WTC11 (cell line): ENCODE measurements around the gene NTF3. TPM values are rescaled to one million over a fixed set of nuclear protein-coding genes. Genes with fewer than 3 reads are reported as not detected.

ENCODE experiments used
- ATAC-seq: fragments of 200-7000 bp; cut with Tn5 transposase; 2 replicates; pipeline ENCODE4 v1.10.0; 2021; ENCODE audit warnings: mild to moderate bottlenecking, moderate library complexity
- CTCF ChIA-PET: fragments of 300-600 bp; sonication (Branson Sonifier 250); formaldehyde crosslinking; loops from one replicate; lab custom pipeline; 2021; ENCODE audit warnings: antibody characterized with exemption; lab: Charles Lee
- POLR2A ChIA-PET: fragments of 350-600 bp; sonication (Branson Sonifier 250); formaldehyde crosslinking; loops from one replicate; lab custom pipeline; 2021; ENCODE audit warnings: antibody characterized with exemption; lab: Charles Lee
- DNase-seq: peaks from one replicate; pipeline ENCODE4 v3.0.0; 2021; ENCODE audit warnings: low spot score
- H3K27ac Mint-ChIP-seq: 2 replicates; pipeline ENCODE4 v1.8.0; 2021; ENCODE audit warnings: mixed read lengths
- H3K27me3 Mint-ChIP-seq: 2 replicates; pipeline ENCODE4 v1.8.0; 2021; ENCODE audit warnings: low read depth, mild to moderate bottlenecking, moderate library complexity, mixed read lengths
- H3K36me3 Mint-ChIP-seq: 2 replicates; pipeline ENCODE4 v1.8.0; 2021; ENCODE audit warnings: mixed read lengths
- H3K4me1 Mint-ChIP-seq: 2 replicates; pipeline ENCODE4 v1.8.0; 2022; ENCODE audit warnings: mixed read lengths
- H3K4me3 Mint-ChIP-seq: 2 replicates; pipeline ENCODE4 v1.8.0; 2021; ENCODE audit warnings: mild to moderate bottlenecking, moderate library complexity, mixed read lengths
- H3K9me3 Mint-ChIP-seq: 2 replicates; pipeline ENCODE4 v1.8.0; 2021; ENCODE audit warnings: mixed read lengths
- CREB1 ChIP-seq: sonication (generic); formaldehyde crosslinking; IDR thresholded peaks from 2 replicates; pipeline ENCODE4 v1.8.0; 2023; ENCODE audit warnings: mild to moderate bottlenecking, missing genetic modification reagents
- ESRRA ChIP-seq: sonication (generic); formaldehyde crosslinking; IDR thresholded peaks from 2 replicates; pipeline ENCODE4 v1.8.1; 2022; ENCODE audit warnings: mild to moderate bottlenecking, missing genetic modification reagents, borderline replicate concordance
- ETV6 ChIP-seq: sonication (generic); formaldehyde crosslinking; IDR thresholded peaks from 2 replicates; pipeline ENCODE4 v1.8.1; 2022; ENCODE audit warnings: mild to moderate bottlenecking, missing genetic modification reagents
- FOXJ3 ChIP-seq: sonication (generic); formaldehyde crosslinking; IDR thresholded peaks from 2 replicates; pipeline ENCODE4 v1.9.0; 2021; ENCODE audit warnings: missing genetic modification reagents, mild to moderate bottlenecking, borderline replicate concordance
- HMGA2 ChIP-seq: fragments of 250-450 bp; sonication (Bioruptor Pico); IDR thresholded peaks from 2 replicates; pipeline ENCODE4 v1.4.0; 2021; ENCODE audit warnings: mild to moderate bottlenecking, moderate library complexity
- JAZF1 ChIP-seq: fragments of 250-450 bp; sonication (Bioruptor Pico); IDR thresholded peaks from 2 replicates; pipeline ENCODE4 v1.9.0; 2021; ENCODE audit warnings: moderate library complexity, mild to moderate bottlenecking, inconsistent platforms
- MXD4 ChIP-seq: fragments of 250-450 bp; sonication (Bioruptor Pico); IDR thresholded peaks from 2 replicates; pipeline ENCODE4 v1.8.0; 2021; ENCODE audit warnings: mild to moderate bottlenecking, moderate library complexity, borderline replicate concordance
- MYBL2 ChIP-seq: sonication (generic); formaldehyde crosslinking; IDR thresholded peaks from 2 replicates; pipeline ENCODE4 v1.8.1; 2023; ENCODE audit warnings: mild to moderate bottlenecking, moderate library complexity, missing genetic modification reagents
- NR1H2 ChIP-seq: sonication (generic); formaldehyde crosslinking; IDR thresholded peaks from 2 replicates; pipeline ENCODE4 v1.9.0; 2021; ENCODE audit warnings: mild to moderate bottlenecking, moderate library complexity, missing genetic modification reagents
- PRRX2 ChIP-seq: fragments of 250-450 bp; sonication (Bioruptor Pico); IDR thresholded peaks from 2 replicates; pipeline ENCODE4 v1.8.0; 2021; ENCODE audit warnings: mild to moderate bottlenecking
- TEAD1 ChIP-seq: sonication (generic); formaldehyde crosslinking; IDR thresholded peaks from 2 replicates; pipeline ENCODE4 v1.8.0; 2022; ENCODE audit warnings: mild to moderate bottlenecking, missing genetic modification reagents
- TP53 ChIP-seq: sonication (generic); formaldehyde crosslinking; IDR thresholded peaks from 2 replicates; pipeline ENCODE4 v1.8.1; 2023; ENCODE audit warnings: mild to moderate bottlenecking, missing genetic modification reagents
- ZNF138 ChIP-seq: sonication (generic); formaldehyde crosslinking; conservative IDR thresholded peaks from 2 replicates; pipeline ENCODE4 v1.8.1; 2022; ENCODE audit warnings: mild to moderate bottlenecking, moderate library complexity, missing genetic modification reagents
- ZNF232 ChIP-seq: sonication (generic); formaldehyde crosslinking; IDR thresholded peaks from 2 replicates; pipeline ENCODE4 v1.8.0; 2022; ENCODE audit warnings: mild to moderate bottlenecking, missing genetic modification reagents
- ZNF263 ChIP-seq: sonication (generic); formaldehyde crosslinking; IDR thresholded peaks from 2 replicates; pipeline ENCODE4 v1.8.1; 2022; ENCODE audit warnings: low read depth, mild to moderate bottlenecking, moderate library complexity, missing genetic modification reagents
- ZNF416 ChIP-seq: fragments of 250-450 bp; sonication (Bioruptor Pico); IDR thresholded peaks from 2 replicates; pipeline ENCODE4 v1.9.0; 2021; ENCODE audit warnings: mild to moderate bottlenecking, inconsistent platforms
- ZNF671 ChIP-seq: fragments of 250-450 bp; sonication (Bioruptor Pico); IDR thresholded peaks from 2 replicates; pipeline ENCODE4 v1.8.0; 2021; ENCODE audit warnings: mild to moderate bottlenecking
- total RNA-seq: library from RNA; stranded (reverse); gene quantifications from 3 replicates; pipeline ENCODE4 v1.2.3, GENCODE V29; 2021
- TF ChIP-seq, protein P1 (sequence below): fragments of 250-450 bp; sonication (Bioruptor Pico); IDR thresholded peaks from 2 replicates; pipeline ENCODE4 v2.1.2; 2022; ENCODE audit warnings: mild to moderate bottlenecking, moderate library complexity
- TF ChIP-seq, protein P2 (sequence below): sonication (generic); formaldehyde crosslinking; IDR thresholded peaks from 2 replicates; pipeline ENCODE4 v1.8.0; 2023; ENCODE audit warnings: missing genetic modification reagents
- TF ChIP-seq, protein P3 (sequence below): sonication (generic); formaldehyde crosslinking; IDR thresholded peaks from 2 replicates; pipeline ENCODE4 v1.8.1; 2023; ENCODE audit warnings: mild to moderate bottlenecking, missing genetic modification reagents
- TF ChIP-seq, protein P4 (sequence below): fragments of 250-450 bp; sonication (Bioruptor Pico); IDR thresholded peaks from 2 replicates; pipeline ENCODE4 v1.9.0; 2021; ENCODE audit warnings: mild to moderate bottlenecking, borderline replicate concordance
- TF ChIP-seq, protein P5 (sequence below): fragments of 250-450 bp; sonication (Bioruptor Pico); IDR thresholded peaks from 2 replicates; pipeline ENCODE4 v1.9.0; 2021; ENCODE audit warnings: moderate library complexity, mild to moderate bottlenecking, inconsistent platforms, borderline replicate concordance
- TF ChIP-seq, protein P6 (sequence below): sonication (generic); formaldehyde crosslinking; conservative IDR thresholded peaks from 2 replicates; pipeline ENCODE4 v1.8.1; 2023; ENCODE audit warnings: mild to moderate bottlenecking, low read depth, missing genetic modification reagents, moderate library complexity

Gene NTF3
- total RNA-seq, 1 experiment from 2014 or later, result 1.3 TPM

DNA sequence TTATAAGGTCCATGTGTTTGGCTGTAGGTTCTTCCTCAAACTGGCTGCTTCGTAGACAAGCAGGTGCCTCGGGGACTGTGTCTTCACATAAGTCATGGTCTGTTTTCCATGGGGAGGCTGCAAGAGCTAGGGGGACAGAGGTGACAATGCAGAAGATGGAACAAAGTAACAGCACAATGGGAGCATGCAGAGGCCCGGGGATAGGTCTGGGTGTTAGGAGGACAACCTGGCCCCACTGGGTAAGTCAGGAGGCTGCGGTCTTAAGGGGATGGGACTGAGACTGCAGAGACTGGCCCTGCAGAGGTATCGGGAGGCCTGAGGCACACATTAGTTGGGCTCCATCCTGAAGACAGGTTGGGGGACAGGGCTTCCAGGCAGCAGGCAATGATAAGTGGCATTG is 88.9 kb downstream of the NTF3 start:
- Mint-ChIP-seq H3K36me3 (no peaks in the 10 kb centered on the region), H3K4me1 (peaks cover 23% of the 10 kb centered on the region), H3K27ac (no peak overlapping the region), H3K9me3 (no peaks in the 10 kb centered on the region), H3K4me3 (no peak overlapping the region), H3K27me3 (no peaks in the 10 kb centered on the region; the same call in 1 of the 2 replicates)
- POLR2A ChIA-PET, result no interaction called here
- no peak for ATAC-seq
- TF ChIP-seq NR1H2 (CRISPR knock-in tag) (no peak), TP53 (CRISPR knock-in tag) (no peak), TEAD1 (CRISPR knock-in tag) (no peak), JAZF1 (CRISPR knock-in tag) (no peak), FOXJ3 (no peak), HMGA2 (CRISPR knock-in tag) (no peak), MYBL2 (CRISPR knock-in tag) (no peak), MXD4 (CRISPR knock-in tag) (no peak), ZNF263 (CRISPR knock-in tag) (no peak), ZNF138 (CRISPR knock-in tag) (no peak), ZNF671 (no peak), ZNF232 (CRISPR knock-in tag) (no peak)
- TF ChIP-seq, protein P1, sequence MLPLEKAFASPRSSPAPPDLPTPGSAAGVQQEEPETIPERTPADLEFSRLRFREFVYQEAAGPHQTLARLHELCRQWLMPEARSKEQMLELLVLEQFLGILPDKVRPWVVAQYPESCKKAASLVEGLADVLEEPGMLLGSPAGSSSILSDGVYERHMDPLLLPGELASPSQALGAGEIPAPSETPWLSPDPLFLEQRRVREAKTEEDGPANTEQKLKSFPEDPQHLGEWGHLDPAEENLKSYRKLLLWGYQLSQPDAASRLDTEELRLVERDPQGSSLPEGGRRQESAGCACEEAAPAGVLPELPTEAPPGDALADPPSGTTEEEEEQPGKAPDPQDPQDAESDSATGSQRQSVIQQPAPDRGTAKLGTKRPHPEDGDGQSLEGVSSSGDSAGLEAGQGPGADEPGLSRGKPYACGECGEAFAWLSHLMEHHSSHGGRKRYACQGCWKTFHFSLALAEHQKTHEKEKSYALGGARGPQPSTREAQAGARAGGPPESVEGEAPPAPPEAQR, result no peak
- TF ChIP-seq, protein P2, sequence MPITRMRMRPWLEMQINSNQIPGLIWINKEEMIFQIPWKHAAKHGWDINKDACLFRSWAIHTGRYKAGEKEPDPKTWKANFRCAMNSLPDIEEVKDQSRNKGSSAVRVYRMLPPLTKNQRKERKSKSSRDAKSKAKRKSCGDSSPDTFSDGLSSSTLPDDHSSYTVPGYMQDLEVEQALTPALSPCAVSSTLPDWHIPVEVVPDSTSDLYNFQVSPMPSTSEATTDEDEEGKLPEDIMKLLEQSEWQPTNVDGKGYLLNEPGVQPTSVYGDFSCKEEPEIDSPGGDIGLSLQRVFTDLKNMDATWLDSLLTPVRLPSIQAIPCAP (CRISPR knock-in tag), result no peak
- TF ChIP-seq, protein P3, sequence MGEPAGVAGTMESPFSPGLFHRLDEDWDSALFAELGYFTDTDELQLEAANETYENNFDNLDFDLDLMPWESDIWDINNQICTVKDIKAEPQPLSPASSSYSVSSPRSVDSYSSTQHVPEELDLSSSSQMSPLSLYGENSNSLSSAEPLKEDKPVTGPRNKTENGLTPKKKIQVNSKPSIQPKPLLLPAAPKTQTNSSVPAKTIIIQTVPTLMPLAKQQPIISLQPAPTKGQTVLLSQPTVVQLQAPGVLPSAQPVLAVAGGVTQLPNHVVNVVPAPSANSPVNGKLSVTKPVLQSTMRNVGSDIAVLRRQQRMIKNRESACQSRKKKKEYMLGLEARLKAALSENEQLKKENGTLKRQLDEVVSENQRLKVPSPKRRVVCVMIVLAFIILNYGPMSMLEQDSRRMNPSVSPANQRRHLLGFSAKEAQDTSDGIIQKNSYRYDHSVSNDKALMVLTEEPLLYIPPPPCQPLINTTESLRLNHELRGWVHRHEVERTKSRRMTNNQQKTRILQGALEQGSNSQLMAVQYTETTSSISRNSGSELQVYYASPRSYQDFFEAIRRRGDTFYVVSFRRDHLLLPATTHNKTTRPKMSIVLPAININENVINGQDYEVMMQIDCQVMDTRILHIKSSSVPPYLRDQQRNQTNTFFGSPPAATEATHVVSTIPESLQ, result no peak
- TF ChIP-seq, protein P4, sequence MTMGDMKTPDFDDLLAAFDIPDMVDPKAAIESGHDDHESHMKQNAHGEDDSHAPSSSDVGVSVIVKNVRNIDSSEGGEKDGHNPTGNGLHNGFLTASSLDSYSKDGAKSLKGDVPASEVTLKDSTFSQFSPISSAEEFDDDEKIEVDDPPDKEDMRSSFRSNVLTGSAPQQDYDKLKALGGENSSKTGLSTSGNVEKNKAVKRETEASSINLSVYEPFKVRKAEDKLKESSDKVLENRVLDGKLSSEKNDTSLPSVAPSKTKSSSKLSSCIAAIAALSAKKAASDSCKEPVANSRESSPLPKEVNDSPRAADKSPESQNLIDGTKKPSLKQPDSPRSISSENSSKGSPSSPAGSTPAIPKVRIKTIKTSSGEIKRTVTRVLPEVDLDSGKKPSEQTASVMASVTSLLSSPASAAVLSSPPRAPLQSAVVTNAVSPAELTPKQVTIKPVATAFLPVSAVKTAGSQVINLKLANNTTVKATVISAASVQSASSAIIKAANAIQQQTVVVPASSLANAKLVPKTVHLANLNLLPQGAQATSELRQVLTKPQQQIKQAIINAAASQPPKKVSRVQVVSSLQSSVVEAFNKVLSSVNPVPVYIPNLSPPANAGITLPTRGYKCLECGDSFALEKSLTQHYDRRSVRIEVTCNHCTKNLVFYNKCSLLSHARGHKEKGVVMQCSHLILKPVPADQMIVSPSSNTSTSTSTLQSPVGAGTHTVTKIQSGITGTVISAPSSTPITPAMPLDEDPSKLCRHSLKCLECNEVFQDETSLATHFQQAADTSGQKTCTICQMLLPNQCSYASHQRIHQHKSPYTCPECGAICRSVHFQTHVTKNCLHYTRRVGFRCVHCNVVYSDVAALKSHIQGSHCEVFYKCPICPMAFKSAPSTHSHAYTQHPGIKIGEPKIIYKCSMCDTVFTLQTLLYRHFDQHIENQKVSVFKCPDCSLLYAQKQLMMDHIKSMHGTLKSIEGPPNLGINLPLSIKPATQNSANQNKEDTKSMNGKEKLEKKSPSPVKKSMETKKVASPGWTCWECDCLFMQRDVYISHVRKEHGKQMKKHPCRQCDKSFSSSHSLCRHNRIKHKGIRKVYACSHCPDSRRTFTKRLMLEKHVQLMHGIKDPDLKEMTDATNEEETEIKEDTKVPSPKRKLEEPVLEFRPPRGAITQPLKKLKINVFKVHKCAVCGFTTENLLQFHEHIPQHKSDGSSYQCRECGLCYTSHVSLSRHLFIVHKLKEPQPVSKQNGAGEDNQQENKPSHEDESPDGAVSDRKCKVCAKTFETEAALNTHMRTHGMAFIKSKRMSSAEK (CRISPR knock-in tag), result no peak
- CTCF ChIA-PET, result interaction anchor here (0.6 to 2.2 kb wide), 4 partner anchors 8 to 321 kb away, joined by 3 to 4 read pairs (median 4); no protein-coding TSS in a partner anchor
- DNase-seq, result no peak

DNA sequence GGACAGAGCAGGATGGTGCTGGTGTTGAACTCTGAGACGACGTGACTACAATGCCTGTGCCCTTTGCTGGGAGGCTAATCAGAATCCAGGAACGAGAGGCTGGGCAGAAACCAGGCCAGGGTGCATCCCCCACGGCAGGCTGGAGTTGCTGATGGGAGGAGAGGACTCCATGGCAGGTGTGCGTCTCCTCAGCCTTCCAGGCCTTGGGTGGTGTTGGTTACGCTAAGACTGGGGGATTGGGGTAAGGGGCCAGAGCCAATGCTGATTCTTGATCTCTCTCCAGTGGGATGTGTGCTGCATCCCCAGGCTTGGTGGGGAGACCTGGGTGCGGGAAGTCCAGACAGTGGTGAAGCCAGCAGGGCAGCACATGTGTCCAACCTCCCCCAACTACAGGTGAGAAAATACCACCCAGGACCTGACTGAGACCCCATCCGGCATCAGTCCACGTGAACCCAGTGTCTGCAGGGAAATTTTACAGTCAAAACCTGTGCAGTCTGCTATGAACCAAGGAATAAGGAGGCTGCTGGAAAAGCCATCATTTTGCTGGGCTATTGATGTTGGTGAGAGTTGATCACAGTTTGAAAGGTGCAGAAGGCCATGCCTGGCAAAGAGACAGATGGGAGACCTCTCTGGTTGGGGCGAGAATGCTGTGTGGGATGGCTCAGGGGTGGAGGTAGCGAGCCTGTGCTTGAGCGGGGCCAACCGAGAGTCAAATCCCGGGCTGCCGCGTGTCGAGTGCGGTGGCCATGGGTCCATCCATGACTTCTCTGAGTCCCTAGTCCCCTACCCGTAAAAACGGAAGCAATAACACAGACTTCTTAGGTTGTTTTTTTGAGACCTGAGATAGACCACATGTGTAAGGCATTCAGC is 89.8 kb downstream of the NTF3 start:
- ChIA-PET POLR2A (no interaction called here), CTCF (interaction anchor here (2.2 kb wide), 1 partner anchor 29 kb away, joined by 4 read pairs; no protein-coding TSS in a partner anchor)
- Mint-ChIP-seq H3K9me3 (no peaks in the 10 kb centered on the region), H3K4me3 (no peak overlapping the region), H3K27me3 (no peaks in the 10 kb centered on the region; the same call in 1 of the 2 replicates), H3K27ac (no peak overlapping the region), H3K4me1 (peaks cover 15% of the 10 kb centered on the region), H3K36me3 (no peaks in the 10 kb centered on the region)
- DNase-seq, result no peak
- no peak for ATAC-seq
- TF ChIP-seq, protein P5, sequence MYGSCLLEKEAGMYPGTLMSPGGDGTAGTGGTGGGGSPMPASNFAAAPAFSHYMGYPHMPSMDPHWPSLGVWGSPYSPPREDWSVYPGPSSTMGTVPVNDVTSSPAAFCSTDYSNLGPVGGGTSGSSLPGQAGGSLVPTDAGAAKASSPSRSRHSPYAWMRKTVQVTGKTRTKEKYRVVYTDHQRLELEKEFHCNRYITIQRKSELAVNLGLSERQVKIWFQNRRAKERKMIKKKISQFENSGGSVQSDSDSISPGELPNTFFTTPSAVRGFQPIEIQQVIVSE, result no peak
- no peak for TF ChIP-seq PRRX2 (CRISPR knock-in tag)
- no peak for TF ChIP-seq ETV6 (CRISPR knock-in tag)
- no peak for TF ChIP-seq ZNF232 (CRISPR knock-in tag)
- TF ChIP-seq, protein P6, sequence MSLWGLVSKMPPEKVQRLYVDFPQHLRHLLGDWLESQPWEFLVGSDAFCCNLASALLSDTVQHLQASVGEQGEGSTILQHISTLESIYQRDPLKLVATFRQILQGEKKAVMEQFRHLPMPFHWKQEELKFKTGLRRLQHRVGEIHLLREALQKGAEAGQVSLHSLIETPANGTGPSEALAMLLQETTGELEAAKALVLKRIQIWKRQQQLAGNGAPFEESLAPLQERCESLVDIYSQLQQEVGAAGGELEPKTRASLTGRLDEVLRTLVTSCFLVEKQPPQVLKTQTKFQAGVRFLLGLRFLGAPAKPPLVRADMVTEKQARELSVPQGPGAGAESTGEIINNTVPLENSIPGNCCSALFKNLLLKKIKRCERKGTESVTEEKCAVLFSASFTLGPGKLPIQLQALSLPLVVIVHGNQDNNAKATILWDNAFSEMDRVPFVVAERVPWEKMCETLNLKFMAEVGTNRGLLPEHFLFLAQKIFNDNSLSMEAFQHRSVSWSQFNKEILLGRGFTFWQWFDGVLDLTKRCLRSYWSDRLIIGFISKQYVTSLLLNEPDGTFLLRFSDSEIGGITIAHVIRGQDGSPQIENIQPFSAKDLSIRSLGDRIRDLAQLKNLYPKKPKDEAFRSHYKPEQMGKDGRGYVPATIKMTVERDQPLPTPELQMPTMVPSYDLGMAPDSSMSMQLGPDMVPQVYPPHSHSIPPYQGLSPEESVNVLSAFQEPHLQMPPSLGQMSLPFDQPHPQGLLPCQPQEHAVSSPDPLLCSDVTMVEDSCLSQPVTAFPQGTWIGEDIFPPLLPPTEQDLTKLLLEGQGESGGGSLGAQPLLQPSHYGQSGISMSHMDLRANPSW, result no peak
- no peak for TF ChIP-seq ZNF416
- no peak for TF ChIP-seq CREB1 (CRISPR knock-in tag)
- no peak for TF ChIP-seq ESRRA
